ENCODE results near the gene CRHR1.

- no peak for TF ChIP-seq ZFP3 (tag by site-specific recombination; IDR thresholded peaks at IDR 0.05; ENCODE audit: low read depth)
- no peak for TF ChIP-seq CTCF (tag by site-specific recombination; IDR thresholded peaks at IDR 0.05)
- TF ChIP-seq ZSCAN30 (tag by site-specific recombination; IDR thresholded peaks at IDR 0.05): no peak
- no peak for TF ChIP-seq ZNF621 (tag by site-specific recombination; IDR thresholded peaks at IDR 0.05)
- TF ChIP-seq ZNF174 (tag by site-specific recombination; IDR thresholded peaks at IDR 0.05): no peak
- no peak for TF ChIP-seq ZBTB17 (tag by site-specific recombination; IDR thresholded peaks at IDR 0.05)
Measured at GRCh38 chr17:45851464-45851863, 67.3 kb downstream of the CRHR1 start.
